ENCODE measurements around the gene CDYL. TPM values are rescaled to one million over a fixed set of nuclear protein-coding genes. Genes with fewer than 3 reads are reported as not detected.

The CDYL gene
- total RNA-seq, 1 experiment from 2014 or later, result 38.4 TPM

DNA sequence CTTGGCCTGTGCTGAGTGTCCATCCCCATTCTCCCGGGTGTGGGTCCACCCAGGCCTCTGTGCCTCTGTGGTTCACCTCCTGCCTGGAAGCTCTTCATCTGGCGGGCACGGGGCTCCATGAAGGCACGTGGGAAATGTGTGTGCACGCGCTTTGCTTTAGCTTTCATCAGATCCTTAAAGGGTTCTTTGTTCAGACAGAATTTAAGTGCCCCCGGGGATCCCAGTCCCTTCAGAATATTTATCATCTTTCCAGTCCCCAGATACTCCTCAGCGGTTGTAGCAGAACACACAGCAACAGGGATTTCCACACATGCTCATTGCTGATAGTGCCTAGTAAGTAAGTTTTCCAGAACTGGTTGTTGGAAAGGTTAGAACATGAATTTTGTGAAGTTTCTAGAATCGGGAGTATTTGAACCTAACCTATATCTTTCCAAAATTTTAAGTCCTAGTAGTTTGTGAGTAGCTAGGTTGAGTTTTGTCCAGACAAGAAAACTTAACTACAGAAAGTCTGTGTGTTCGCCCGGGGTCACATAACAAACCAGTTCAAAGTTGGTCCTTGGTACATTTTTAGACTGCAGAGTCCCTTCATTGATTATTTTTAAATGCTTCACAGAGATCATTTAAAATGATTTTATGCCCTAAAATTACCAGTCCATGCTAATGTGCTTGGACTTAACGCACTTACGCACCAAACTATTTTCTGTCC is 159.9 kb downstream of the CDYL start:
- BruUV-seq (replicated peaks), result no TSS peak
- ChIA-PET CTCF (no interaction called here), POLR2A (ENCODE audit: unreplicated experiment) (no interaction called here)
- Histone ChIP-seq H3K36me3 (ENCODE audit: low read depth, low read length) (no peaks in the 10 kb centered on the region), H3K79me2 (ENCODE audit: low read length) (peaks cover 32% of the 10 kb centered on the region), H3K9ac (ENCODE audit: low read length) (no peak overlapping the region), H2AFZ (ENCODE audit: low read length) (no peak overlapping the region), H4K20me1 (ENCODE audit: low read length) (no peaks in the 10 kb centered on the region), H3K4me2 (ENCODE audit: low read length) (no peak overlapping the region), H3K4me1 (ENCODE audit: insufficient read depth, low read length) (peaks cover 22% of the 10 kb centered on the region), H3K4me3 (ENCODE audit: low read length) (no peak overlapping the region), H3K27ac (ENCODE audit: low read length) (no peak overlapping the region), H3K9me2 (replicated peaks; ENCODE audit: low read length) (no peaks in the 10 kb centered on the region), H3K27me3 (ENCODE audit: low read length) (no peaks in the 10 kb centered on the region), H3F3A (ENCODE audit: low read length, unreplicated experiment) (no peaks in the 10 kb centered on the region), H3K9me3 (ENCODE audit: low read length) (no peaks in the 10 kb centered on the region)
- TF ChIP-seq, protein P1, sequence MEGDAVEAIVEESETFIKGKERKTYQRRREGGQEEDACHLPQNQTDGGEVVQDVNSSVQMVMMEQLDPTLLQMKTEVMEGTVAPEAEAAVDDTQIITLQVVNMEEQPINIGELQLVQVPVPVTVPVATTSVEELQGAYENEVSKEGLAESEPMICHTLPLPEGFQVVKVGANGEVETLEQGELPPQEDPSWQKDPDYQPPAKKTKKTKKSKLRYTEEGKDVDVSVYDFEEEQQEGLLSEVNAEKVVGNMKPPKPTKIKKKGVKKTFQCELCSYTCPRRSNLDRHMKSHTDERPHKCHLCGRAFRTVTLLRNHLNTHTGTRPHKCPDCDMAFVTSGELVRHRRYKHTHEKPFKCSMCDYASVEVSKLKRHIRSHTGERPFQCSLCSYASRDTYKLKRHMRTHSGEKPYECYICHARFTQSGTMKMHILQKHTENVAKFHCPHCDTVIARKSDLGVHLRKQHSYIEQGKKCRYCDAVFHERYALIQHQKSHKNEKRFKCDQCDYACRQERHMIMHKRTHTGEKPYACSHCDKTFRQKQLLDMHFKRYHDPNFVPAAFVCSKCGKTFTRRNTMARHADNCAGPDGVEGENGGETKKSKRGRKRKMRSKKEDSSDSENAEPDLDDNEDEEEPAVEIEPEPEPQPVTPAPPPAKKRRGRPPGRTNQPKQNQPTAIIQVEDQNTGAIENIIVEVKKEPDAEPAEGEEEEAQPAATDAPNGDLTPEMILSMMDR (conservative IDR thresholded peaks at IDR 0.05; ENCODE audit: low read depth, low read length), result no peak
- TF ChIP-seq EZH2 (IDR thresholded peaks at IDR 0.05; ENCODE audit: low read length, unreplicated experiment) (no peak), EZH2phosphoT487 (IDR thresholded peaks at IDR 0.05; ENCODE audit: borderline replicate concordance, low read length) (no peak)
- intact Hi-C loops (cut with micrococcal nuclease), result loop anchor here (1.0 to 5.0 kb wide), 4 partner anchors 79 to 623 kb away; no protein-coding TSS in a partner anchor
- ATAC-seq (no peak), DNase-seq (no peak)

DNA sequence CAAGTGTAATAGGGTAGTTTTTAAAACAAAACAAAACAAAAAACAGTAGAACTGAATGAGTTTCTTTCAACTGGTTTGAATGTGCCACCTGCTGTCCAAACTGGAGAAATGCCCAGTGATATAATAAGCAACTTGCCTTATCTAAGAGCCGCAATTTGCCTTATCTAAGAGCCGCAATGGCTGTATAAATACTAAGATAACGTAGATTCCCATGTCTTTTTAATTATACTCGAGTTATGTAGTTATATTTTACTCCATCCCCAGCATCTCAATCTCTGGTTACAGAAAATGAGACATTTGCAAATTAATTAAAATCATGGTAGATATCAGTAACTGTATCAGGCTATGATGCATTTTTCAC is 160.5 kb downstream of the CDYL start:
- Histone ChIP-seq H3K79me2 (ENCODE audit: low read length) (peaks cover 27% of the 10 kb centered on the region), H3K4me2 (ENCODE audit: low read length) (no peak overlapping the region), H3F3A (ENCODE audit: low read length, unreplicated experiment) (no peaks in the 10 kb centered on the region), H3K36me3 (ENCODE audit: low read depth, low read length) (no peaks in the 10 kb centered on the region), H3K4me3 (ENCODE audit: low read length) (no peak overlapping the region), H3K27me3 (ENCODE audit: low read length) (no peaks in the 10 kb centered on the region), H3K27ac (ENCODE audit: low read length) (no peak overlapping the region), H3K9me3 (ENCODE audit: low read length) (no peaks in the 10 kb centered on the region), H4K20me1 (ENCODE audit: low read length) (0 out of 2 replicates have a peak, but pooled peaks cover 1% of the 10 kb centered on the region), H3K9me2 (replicated peaks; ENCODE audit: low read length) (no peaks in the 10 kb centered on the region), H3K4me1 (ENCODE audit: insufficient read depth, low read length) (peaks cover 22% of the 10 kb centered on the region), H3K9ac (ENCODE audit: low read length) (no peak overlapping the region), H2AFZ (ENCODE audit: low read length) (no peak overlapping the region)
- BruUV-seq (replicated peaks), result no TSS peak
- ATAC-seq (no peak), DNase-seq (peak; percentile 58)
- intact Hi-C loops (cut with micrococcal nuclease), result loop anchor here (1.0 to 5.0 kb wide), 4 partner anchors 79 to 623 kb away; no protein-coding TSS in a partner anchor
- ChIA-PET POLR2A (ENCODE audit: unreplicated experiment) (no interaction called here), CTCF (no interaction called here)
- no peak for TF ChIP-seq EZH2phosphoT487 (IDR thresholded peaks at IDR 0.05; ENCODE audit: borderline replicate concordance, low read length)
- TF ChIP-seq, protein P1 (conservative IDR thresholded peaks at IDR 0.05; ENCODE audit: low read depth, low read length), result peak; percentile 81

DNA sequence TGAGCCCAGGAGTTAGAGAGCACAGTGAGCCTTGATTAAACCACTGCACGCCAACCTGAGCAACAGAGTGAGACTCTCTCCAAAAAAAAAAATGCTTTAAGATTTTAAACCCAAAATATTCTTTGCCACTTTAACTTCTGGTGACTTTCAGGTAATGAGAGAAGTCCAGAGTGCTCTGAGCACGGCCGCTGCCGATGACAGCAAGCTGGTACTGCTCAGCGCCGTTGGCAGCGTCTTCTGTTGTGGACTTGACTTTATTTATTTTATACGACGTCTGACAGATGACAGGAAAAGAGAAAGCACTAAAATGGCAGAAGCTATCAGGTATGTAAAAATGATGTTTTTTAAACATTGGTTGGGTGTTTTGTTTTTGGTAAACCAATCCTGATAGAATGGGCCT is 161.2 kb downstream of the CDYL start:
- Histone ChIP-seq H3K27me3 (ENCODE audit: low read length) (no peaks in the 10 kb centered on the region), H3K4me3 (ENCODE audit: low read length) (no peak overlapping the region), H3K9ac (ENCODE audit: low read length) (no peak overlapping the region), H3K4me2 (ENCODE audit: low read length) (no peak overlapping the region), H3F3A (ENCODE audit: low read length, unreplicated experiment) (no peaks in the 10 kb centered on the region), H3K9me2 (replicated peaks; ENCODE audit: low read length) (no peaks in the 10 kb centered on the region), H4K20me1 (ENCODE audit: low read length) (0 out of 2 replicates have a peak, but pooled peaks cover 4% of the 10 kb centered on the region), H3K9me3 (ENCODE audit: low read length) (no peaks in the 10 kb centered on the region), H3K36me3 (ENCODE audit: low read depth, low read length) (no peaks in the 10 kb centered on the region), H2AFZ (ENCODE audit: low read length) (no peak overlapping the region), H3K79me2 (ENCODE audit: low read length) (peaks cover 20% of the 10 kb centered on the region), H3K4me1 (ENCODE audit: insufficient read depth, low read length) (peaks cover 22% of the 10 kb centered on the region), H3K27ac (ENCODE audit: low read length) (no peak overlapping the region)
- ChIA-PET POLR2A (ENCODE audit: unreplicated experiment) (no interaction called here), CTCF (interaction anchor here (0.7 kb wide), 2 partner anchors 25 to 458 kb away, joined by 4 to 5 read pairs; no protein-coding TSS in a partner anchor)
- no TSS peak for BruUV-seq (replicated peaks)
- TF ChIP-seq EZH2phosphoT487 (IDR thresholded peaks at IDR 0.05; ENCODE audit: borderline replicate concordance, low read length), result no peak
- no peak for TF ChIP-seq EZH2 (IDR thresholded peaks at IDR 0.05; ENCODE audit: low read length, unreplicated experiment)
- TF ChIP-seq, protein P1 (conservative IDR thresholded peaks at IDR 0.05; ENCODE audit: low read depth, low read length), result no peak
- intact Hi-C loops (cut with micrococcal nuclease), result loop anchor here (5.0 kb wide), 2 partner anchors 80 to 130 kb away; no protein-coding TSS in a partner anchor
- DNase-seq (no peak), ATAC-seq (no peak)

Data from PC-3 (cell line).